Measurements from ENCODE around the gene FMNL3.

The FMNL3 gene

DNA sequence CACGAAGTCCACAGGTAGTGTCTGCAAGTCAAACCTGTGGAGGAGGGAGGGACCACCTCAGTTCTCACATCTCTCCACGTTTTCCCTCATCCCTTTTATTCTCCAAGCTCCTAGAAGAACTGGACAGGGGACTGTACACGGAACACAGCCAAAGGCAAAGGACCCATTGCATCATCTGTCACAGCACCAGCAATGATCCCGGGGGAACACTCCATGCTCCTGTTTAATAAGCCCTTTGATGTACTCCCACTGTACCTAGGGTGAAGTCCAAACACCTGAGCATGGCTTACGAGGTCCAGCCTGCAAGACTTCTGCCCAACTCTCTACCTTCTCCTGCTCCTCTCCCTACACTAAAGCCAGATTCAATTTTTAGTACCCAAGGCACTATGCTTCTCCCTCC lies 57.3 kb downstream of the FMNL3 start:
- no peak for DNase-seq

DNA sequence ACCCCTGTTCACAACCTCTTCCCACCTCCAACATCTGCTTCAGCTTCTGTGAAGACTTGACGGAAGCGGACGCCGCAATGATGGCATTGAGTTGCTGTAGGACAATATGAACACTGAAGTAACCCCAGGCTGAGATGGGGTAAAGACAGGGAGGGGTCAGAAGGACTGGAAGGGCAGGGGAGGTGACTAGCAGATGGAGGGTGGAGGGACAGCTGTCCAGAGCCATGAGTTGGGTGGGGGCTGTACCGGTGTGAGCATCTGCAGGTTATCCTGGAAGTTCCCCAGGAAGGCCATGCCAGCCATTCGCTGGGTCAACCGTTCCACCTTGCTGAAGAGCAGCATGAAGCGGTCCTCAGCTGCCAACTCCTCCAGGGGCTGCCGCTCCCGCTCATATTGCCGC lies 57.8 kb downstream of the FMNL3 start:
- DNase-seq = no peak

DNA sequence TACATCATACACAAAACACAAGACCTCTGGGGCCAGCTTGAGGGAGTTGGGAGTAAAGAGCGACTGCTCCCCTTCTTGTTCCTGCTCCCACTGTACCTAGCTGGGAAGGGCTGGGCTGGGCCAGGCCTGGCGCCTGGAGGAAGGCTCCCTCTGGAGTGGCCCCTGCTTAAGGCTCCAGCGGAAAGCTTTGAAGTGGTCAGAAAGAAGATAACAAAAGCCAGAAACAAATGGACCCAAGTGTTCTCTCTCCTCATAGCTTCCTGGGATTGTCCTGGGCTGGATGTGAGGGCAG lies 58.5 kb downstream of the FMNL3 start:
- no peak for DNase-seq

DNA sequence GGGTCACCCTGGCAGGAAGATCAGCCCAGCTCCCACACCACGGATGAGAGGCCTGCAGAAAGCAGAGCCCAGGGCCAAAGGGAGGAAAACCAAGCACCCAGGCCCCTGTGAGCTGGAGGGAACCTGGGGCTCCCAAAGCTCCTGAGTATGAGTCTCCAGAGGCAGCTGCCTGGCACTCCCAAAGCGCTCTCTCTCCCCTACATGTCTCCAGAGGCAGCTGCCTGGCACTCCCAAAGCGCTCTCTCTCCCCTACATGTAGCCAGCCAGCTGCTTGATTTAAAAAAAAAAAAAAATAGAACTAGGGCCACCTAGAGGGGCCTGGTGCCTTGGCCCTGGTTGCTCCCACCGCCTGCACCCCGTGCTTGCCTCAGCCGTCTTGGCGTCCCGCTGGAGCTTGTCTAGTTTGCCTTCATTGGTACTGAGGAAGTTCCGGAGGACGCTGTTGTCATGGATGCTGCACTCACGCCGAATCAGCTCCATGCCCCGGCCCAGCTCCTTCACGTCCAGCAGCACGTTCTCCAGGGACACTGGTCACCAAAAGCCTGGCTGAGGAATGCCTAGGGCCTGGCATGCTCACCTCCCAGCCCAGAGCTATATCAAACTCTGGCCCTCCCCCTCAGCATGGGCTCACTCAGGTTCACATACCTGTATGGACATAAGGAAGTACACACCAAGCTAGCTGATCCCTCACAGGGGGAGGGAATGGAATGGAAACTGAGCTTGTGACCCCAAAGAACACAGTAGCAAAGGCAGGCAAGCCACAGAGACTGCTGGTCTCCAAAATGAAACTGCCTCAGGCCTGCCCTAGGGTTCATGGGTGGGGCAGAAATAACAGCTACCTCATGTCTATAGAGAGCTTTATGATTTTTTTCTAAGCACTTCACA lies 59.1 kb downstream of the FMNL3 start:
- no peak for DNase-seq

DNA sequence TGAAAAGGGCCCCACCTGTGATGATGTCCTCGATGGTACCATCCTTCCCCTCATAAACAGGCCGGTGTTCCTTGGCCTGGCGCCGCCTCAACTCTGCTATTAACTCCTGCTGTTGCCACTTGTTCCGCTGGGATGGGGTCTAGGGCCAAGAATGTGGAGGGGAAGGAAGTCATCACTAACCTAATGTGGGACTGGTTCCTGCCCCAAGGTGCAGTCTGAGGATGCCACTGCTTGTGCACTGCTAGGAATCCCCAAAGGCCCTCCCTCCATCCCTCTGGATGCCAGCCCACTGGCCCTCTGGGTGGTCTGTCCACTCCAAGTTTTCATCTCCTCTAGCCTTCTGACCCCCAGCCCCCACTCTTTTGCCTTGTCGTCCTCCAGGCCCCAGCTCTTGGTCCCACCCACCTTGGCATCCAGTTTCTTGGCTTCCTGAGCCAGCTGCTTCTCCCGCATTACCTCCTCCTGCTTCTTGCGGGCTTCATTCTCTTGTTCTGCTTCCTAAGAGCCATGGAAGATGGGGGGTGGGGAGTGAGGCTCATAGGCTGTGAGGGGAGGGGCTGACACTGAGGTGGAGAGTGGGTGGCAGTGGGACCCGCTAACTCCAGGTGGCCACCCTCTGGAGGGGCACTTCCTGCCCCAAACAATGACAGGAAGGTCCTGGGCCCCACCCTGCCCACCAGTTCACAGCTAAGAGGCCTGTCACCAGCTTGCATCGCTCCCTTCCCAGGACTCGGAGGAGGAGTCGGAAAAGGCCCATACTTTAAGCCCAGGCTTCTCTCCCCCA lies 60.1 kb downstream of the FMNL3 start:
- DNase-seq = no peak

DNA sequence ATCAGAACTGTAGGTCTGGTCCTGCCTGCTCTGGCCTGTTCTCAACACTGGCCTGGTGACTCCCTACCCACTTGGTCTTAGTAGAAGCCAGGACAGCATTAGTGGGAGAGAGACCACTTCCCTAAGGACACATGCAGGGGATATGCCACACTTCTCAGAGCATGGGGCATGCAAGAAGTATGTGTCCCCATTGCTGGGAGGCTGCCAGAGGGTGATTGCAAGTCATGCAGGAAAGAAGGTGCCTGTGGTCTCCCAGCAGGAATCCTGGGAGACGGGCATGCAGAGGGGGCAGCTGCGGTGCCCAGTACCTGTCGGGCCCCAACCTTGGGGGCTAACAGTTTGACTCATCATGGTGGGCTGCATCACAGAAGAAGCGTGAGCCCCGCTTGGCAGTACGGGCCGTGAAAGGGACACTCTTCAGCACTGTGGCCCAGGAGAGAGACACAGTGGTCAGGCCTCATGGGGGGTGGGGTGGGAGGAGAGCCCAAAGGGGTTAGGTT lies 60.8 kb downstream of the FMNL3 start:
- no peak for DNase-seq

DNA sequence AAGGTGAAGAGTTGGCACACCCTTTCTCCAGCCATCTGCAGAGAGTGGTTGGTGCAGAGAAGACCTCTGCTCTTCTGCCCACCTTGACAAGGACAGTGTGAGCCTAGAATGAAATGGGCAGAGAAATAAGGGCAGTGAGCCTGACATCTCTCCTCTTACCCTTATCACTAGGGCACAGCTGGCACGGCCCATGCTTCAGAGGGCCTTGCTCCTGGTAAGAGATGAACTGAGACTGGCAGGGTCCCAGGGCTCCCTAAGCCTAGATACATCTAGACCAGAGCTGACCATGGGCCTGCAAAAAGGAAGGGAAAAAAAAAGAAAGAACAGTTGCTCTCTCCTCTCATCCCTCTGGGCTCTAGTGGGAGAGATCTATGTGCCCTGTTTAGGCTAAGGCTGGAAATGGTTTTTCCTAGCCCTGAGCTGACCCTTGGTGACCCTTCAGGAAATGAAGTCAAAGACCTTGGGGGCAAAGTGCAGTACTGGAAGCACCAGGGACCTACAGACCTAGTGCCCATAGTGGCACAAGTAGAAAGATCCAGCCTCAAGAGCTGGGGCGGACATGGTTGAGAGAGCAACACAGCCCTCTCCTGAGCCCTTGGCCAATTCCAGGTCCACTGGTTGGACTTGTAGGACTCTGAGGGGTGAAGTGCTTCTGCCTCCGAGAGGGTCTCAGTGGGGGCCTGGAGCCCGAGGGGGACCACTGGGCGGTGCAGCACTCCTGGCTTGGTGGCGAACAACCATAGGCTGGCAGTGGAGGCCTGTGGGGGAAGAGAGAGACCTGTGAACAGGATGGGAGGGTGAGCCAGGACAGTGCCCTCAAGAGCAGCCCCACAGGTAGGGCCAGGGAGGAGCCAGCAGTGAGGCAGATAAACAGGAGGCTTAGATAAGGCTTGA lies 61.8 kb downstream of the FMNL3 start:
- no peak for DNase-seq

DNA sequence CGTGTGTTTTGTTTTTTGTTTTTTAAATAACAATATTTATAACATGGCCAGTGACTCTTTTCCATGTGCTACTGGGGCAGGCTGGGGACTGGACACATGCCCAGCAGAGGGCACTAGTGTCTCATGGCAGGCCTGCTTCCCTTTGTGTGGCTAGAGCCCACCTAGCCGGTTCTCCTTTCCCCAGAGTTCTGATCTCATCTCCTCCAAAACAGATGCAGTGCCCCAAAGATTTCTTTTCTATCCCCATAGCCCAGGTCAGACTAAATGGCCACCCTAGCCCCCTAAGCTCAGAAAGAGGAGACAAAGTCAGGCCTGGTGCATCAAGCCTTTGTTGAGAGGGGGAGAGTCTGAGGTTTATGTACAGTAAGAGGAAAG lies 62.6 kb downstream of the FMNL3 start:
- peak; percentile 88 for DNase-seq

DNA sequence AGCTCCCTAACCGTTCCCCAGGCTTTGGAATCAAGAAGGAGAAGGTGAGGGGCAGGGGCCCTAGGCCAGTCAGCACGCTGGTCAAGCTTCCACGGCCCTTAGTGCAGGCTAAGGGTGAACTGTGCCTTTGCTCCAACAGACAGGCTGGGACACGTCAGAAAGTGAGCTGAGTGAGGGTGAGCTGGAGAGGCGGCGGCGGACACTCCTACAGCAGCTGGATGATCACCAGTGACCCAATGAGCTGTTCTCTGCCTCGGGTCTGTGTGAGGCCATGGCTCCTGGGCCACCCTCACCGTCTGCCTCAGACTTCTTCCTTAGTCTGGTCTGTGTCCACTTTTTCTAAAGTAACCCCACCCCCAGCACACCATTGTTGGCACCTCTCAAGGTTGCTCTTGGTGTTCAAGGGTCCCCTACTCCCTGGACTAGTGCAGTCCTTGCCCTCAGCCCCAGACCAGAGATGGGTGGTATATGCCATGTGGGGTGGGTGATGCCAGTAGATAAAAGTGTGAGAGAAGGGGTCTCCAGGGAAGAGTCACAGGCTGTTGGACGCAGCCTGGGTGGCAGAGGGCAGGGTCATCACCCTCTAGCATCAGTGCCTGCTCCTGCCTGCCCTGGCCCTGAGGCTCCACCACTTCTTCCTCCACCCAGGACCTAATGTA lies 63.1 kb downstream of the FMNL3 start:
- DNase-seq = no peak

DNA sequence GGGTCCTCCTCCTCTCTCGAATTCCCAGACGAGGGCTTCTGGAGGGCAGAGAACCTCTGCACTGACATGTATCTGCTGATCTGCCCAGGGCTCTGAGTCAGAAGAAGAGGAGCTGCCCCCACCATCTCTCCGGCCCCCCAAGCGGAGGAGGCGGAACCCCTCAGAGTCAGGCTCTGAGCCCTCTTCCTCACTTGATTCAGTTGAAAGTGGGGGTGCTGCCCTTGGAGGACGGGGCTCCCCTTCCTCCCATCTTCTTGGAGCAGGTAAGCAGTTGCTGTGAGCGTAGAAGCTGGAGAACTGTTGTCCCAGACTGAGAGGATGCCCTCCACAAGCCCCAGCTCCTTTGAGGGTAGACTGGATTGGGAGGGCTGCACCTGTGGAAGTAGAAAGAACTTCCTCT lies 64.1 kb downstream of the FMNL3 start:
- no peak for DNase-seq

DNA sequence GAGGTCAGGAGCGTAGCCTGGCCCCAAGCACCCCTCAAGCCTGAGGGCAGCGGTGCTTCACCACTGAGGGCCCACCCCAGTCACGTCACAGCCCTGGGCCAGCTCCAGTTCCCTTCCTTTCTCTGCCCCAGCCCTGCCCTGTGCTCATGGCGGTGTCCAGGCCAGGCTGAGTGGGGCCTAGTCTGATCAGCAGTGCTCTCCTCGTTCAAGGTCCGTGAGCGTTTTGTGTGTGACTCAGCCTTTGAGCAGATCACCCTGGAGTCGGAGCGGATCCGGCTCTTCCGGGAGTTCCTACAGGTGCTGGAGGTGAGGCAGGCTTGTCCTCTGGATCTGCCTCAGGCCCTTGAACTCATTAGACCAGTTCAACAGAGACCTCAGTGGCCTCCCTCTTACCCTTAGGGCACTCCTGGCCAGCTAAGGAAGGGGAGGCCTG lies 64.8 kb downstream of the FMNL3 start:
- no peak for DNase-seq

DNA sequence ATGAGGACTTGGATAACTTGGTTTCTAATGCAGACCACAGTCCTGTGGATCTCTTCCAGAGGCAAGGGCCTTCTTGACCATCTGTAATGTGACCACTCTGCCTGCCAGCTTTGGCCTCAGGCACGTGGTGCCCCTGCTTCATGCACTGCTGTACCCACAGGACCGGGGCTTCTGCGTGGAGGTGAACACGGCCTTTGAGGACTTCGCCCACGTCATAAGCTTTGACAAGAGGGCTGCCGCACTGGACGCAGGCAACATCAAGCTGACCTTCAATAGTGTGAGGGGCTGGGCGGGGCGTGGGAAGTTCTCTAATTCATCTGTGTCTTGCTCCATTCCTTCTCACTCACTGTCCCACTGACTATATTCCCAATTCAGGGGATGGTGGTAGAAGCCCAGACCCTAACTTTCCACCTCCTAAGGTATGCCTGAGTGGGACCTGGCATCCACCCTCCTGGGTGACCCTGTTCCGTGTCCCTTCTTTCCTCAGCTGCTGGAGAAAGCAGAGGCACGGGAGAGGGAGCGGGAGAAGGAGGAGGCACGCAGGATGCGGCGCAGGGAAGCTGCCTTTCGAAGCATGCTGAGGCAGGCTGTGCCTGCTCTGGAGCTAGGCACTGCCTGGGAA lies 65.3 kb downstream of the FMNL3 start:
- no peak for DNase-seq

DNA sequence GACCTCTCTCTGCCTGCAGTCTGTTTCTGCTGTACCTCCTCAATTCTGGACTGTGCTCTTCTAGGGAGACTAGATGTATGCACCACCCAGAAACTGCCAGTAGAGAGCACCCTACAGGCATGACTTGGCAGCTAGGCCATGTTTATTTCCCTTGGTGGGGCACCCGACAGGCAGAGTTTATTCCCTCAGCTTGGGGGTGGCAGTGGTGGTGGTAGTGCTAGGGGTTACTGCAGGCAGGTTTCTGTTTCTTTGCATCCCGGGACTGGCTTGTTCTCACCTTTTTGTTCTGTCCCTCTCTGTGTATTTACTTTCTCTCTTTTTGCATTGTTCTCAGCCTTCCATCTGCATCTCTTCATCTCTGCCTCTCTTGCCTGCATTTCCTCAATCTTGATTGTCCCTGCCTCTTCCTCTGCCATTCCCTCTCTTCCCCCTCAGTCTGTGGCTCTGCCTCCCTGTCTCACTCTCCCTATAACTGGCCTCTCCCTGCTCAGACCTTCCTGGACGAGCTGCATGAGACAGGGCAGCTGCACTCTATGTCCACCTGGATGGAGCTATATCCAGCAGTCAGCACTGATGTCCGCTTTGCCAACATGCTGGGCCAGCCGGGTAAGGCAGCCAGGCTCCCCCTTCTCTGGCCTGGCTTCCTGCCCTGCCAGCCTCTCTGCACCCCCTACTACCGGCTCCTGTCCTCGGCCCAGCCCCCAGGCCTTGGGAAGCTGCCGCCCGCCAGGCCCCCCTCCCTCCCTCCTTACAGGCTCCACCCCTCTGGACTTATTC lies 70.0 kb downstream of the FMNL3 start:
- DNase-seq = peak; percentile 74

DNA sequence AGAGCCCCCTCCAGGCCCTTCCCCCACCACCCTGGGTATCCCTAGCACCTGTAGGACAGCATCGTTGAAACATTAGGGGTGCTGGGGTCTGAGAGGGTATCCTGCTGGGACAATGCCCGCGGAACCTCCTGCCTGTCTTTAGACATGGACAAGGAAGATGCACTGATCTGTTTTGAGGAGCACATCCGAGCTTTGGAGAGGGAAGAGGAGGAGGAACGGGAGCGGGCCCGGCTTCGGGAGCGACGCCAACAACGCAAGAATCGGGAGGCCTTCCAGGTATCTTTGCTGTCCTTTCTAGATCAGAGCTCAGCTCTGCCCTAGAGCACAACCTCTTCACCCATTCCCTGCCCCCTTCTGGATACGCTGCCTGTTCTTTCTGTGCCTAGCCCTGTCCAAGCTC lies 70.6 kb downstream of the FMNL3 start:
- DNase-seq = no peak

DNA sequence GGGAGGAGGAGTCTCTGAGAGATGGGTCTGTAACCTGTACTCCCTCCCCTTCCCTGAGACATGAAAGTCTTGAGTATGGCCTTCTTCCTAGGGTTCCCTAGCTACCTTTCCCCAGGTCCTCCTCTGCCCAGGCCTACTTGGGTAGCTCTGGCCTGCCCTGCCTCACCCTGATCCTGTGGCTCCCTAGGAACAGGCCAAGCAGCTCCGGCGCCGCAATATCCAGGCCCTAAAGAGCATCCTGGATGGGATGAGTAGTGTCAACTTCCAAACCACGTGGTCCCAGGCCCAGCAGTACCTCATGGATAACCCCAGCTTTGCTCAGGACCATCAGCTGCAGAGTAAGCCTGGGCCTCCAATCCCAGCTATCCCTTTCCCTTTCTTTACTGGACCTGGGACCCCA lies 71.5 kb downstream of the FMNL3 start:
- DNase-seq = no peak

DNA sequence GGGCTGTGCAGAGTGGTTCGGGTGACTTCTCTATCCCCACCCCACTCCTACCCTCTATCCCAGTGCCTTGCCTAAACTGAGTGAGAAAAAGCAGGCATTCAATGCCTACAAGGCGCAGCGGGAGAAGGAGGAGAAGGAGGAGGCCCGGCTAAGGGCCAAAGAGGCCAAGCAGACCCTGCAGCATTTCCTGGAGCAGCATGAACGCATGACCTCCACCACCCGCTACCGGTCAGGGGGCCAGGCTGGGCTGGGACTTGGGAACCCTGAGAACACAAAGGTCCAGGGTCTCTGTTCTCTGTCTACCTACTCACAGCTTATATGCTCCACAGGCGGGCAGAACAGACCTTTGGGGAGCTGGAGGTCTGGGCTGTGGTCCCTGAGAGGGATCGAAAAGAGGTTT lies 72.2 kb downstream of the FMNL3 start:
- no peak for DNase-seq

DNA sequence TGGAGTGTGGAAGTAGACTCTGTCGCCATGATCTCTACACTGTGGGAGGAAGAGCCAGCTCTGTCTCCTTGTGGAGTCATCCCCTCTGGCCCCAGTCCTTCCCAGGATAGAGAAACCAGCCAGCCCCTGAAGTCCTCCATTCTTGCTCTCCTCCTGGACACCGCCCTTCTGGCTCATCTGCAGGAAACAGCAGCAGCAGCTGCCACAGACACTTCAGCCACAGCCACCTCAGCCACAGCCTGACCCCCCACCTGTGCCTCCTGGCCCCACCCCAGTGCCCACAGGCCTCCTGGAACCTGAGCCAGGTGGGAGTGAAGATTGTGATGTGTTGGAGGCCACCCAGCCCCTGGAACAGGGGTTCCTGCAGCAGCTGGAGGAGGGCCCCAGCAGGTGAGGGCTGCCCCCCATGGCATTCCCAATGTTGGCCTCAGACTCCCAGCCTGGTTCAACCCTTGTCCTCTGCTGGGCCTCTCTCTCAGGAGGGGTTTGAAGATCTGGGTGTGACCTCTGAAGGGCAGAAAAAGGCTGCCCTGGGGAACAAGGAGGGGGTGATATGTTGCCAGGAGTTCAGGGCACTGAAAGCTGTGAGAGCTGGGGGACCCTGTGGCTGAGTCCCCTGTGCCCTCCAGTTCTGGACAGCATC lies 73.4 kb downstream of the FMNL3 start:
- no peak for DNase-seq

DNA sequence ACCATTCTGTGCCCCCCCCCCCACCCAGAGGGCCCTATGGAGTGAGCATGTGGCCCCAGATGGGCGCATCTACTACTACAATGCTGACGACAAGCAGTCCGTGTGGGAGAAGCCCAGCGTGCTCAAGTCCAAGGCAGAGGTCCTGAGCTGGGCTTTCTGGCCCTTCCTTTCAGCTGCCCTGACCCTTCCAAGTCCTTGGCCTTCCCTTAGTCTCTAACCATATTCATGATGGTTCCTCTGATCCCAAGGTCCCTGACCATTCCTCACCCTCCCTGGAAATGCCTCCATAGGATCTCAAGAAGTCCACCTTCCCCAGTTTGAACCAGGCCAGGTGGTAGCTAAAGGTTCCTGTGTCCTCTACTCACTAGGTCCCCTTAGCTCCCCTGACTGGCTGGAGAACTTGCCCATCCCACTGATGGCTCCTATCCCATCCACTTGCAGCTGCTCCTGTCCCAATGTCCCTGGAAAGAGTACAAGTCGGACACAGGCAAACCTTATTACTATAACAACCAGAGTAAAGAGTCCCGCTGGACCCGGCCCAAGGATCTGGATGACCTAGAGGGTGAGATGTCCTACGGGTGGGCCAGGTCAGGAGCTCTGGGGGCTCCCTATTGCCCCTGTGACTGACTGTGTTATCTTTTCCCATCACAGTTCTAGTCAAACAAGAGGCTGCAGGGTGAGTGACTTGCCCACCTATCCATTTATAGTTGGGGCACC lies 74.1 kb downstream of the FMNL3 start:
- DNase-seq = no peak

DNA sequence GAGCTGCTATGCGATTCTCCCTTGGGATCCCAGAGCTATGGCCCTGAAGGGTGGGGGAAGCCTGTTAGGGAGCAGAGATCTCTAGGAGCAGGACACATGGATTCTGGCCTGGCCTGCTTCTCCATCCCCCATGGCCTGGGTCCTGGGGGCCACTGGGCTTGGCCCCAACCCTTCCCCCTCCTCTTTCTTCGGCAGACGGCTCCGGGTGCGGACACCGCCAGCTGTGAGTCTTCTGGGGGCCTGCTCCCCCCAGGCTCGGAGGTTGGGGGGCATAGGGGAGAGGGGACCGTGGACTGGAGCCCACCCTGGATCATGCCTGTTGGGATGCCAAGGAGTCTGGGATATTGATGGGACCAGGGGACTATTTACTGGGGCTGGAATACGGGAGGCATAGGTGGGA lies 74.8 kb downstream of the FMNL3 start:
- no peak for DNase-seq

DNA sequence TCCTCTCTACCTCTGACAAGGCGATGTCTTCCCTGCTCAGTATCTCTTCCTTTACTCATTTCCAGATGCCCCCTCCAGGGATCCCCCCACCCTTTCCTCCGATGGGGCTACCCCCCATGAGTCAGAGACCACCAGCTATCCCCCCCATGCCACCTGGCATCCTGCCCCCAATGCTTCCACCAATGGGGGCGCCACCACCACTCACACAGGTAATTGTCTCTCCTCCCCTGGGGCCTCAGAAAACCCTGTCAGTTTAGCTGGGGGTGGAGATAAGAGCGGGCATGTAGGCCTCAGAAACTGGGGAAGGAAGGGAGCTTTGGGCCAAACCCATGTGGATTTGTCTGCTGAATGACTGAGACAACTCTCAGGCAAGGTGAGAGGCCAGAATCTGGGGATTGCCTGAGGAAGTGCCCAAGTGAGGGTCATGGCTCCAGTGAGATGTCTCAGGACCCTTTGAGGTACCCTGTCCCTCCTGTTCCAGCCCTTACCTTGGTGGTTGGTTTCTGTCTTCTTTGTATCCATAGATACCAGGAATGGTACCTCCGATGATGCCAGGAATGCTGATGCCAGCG lies 75.8 kb downstream of the FMNL3 start:
- no peak for DNase-seq
